ENCODE measurements around the gene PLEKHA5. TPM values are rescaled to one million over a fixed set of nuclear protein-coding genes. Genes with fewer than 3 reads are reported as not detected.
A peak's percentile ranks its signal among the peaks of the same experiment; 100 is the strongest.
"Not testable (repeated sequence)": the region's sequence is repeated elsewhere in the genome, so short reads cannot be mapped to it uniquely, and the experiment has no call there.

PLEKHA5 gene
- total and polyA plus RNA-seq, 7 donors: 7.0 to 32.6 (median 14.7) TPM

DNA sequence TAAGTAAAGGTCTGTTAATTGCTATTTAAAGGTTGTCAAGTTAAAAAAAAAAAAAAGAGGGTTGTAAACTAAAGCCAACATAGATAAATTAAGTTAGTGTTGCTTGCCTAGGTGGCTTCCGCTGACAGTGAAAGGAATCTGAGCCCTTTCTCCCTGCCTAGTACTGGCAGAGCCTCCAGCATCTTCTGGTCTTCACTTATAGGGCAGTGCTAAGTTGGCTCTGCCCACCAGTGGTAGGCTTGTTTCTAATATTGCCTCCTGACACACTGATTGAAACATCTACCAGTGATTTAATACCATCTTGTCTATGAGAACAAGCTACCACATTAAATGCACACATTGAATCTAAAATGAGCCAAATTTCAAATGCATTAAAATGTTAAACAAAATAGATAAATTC, 39.7 kb downstream of the PLEKHA5 start:
- no peaks in the 10 kb centered on the region for H3K4me1 ChIP-seq
- 89 to 93% methylated on average over 1 of the region's 1 CpG for WGBS, 2 donors
- intact Hi-C loops (cut with DNase I): no loop called here

GRCh38 chr12:19170286-19170685, 40.8 kb downstream of the PLEKHA5 start:
- H3K4me3 ChIP-seq; intact Hi-C loops (cut with DNase I); H3K27ac ChIP-seq; H3K36me3 ChIP-seq; DNase-seq; H3K27me3 ChIP-seq; H3K9me3 ChIP-seq; H3K4me1 ChIP-seq: not testable (repeated sequence)
- 88 to 93% methylated on average over 9 of the region's 9 CpGs for WGBS, 2 donors

More for the DNA sequence above, 39.7 kb downstream of the PLEKHA5 start:
- H3K27me3 ChIP-seq: no peaks in the 10 kb centered on the region
- no peaks in the 10 kb centered on the region for H3K36me3 ChIP-seq
- H3K27ac ChIP-seq: no peak overlapping the region
- H3K9me3 ChIP-seq: no peaks in the 10 kb centered on the region
- H3K4me3 ChIP-seq: no peak overlapping the region
- TF ChIP-seq, protein P1, sequence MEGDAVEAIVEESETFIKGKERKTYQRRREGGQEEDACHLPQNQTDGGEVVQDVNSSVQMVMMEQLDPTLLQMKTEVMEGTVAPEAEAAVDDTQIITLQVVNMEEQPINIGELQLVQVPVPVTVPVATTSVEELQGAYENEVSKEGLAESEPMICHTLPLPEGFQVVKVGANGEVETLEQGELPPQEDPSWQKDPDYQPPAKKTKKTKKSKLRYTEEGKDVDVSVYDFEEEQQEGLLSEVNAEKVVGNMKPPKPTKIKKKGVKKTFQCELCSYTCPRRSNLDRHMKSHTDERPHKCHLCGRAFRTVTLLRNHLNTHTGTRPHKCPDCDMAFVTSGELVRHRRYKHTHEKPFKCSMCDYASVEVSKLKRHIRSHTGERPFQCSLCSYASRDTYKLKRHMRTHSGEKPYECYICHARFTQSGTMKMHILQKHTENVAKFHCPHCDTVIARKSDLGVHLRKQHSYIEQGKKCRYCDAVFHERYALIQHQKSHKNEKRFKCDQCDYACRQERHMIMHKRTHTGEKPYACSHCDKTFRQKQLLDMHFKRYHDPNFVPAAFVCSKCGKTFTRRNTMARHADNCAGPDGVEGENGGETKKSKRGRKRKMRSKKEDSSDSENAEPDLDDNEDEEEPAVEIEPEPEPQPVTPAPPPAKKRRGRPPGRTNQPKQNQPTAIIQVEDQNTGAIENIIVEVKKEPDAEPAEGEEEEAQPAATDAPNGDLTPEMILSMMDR (IDR thresholded peaks at IDR 0.05): no peak
- no peak for DNase-seq

DNA sequence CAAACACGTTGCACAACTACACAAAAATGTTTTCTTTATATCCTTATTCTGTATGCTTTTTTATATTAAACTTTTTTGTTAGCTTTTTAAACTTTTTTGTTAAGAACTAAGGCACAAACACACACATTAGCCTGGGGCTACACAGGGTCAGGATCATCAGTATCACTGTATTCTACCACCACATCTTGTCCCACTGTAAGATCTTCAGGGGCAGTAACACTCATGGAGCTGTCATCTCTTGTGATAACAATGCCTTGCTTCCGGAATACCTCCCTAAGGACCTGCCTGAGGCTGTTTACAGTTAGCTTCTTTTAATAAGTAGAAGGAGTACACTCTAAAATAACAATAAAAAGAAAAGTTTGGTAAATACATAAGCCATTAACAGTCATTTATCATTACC, 42.2 kb downstream of the PLEKHA5 start:
- Histone ChIP-seq H3K27ac (no peak overlapping the region), H3K4me3 (no peak overlapping the region), H3K27me3 (no peaks in the 10 kb centered on the region), H3K4me1 (no peaks in the 10 kb centered on the region), H3K9me3 (no peaks in the 10 kb centered on the region), H3K36me3 (no peaks in the 10 kb centered on the region)
- no peak for DNase-seq
- 86 to 88% methylated on average over 2 of the region's 2 CpGs for WGBS, 2 donors
- TF ChIP-seq POLR2AphosphoS5 (IDR thresholded peaks at IDR 0.05): no peak
- TF ChIP-seq EP300 (IDR thresholded peaks at IDR 0.05): no peak
- TF ChIP-seq, protein P1 (IDR thresholded peaks at IDR 0.05): no peak
- no peak for TF ChIP-seq POLR2A (IDR thresholded peaks at IDR 0.05)
- intact Hi-C loops (cut with DNase I): no loop called here

GRCh38 chr12:19177754-19178153, 48.2 kb downstream of the PLEKHA5 start:
- no peak for TF ChIP-seq POLR2AphosphoS5 (IDR thresholded peaks at IDR 0.05)
- TF ChIP-seq EP300 (IDR thresholded peaks at IDR 0.05): no peak
- Histone ChIP-seq H3K4me3 (no peak overlapping the region), H3K9me3 (no peaks in the 10 kb centered on the region), H3K4me1 (no peaks in the 10 kb centered on the region), H3K27me3 (no peaks in the 10 kb centered on the region), H3K27ac (peak overlapping the region in 1 of 4 donors; percentile 27), H3K36me3 (no peaks in the 10 kb centered on the region)
- WGBS, 2 donors: 80 to 83% methylated on average over 3 of the region's 3 CpGs
- no peak for DNase-seq
- intact Hi-C loops (cut with DNase I): no loop called here

DNA sequence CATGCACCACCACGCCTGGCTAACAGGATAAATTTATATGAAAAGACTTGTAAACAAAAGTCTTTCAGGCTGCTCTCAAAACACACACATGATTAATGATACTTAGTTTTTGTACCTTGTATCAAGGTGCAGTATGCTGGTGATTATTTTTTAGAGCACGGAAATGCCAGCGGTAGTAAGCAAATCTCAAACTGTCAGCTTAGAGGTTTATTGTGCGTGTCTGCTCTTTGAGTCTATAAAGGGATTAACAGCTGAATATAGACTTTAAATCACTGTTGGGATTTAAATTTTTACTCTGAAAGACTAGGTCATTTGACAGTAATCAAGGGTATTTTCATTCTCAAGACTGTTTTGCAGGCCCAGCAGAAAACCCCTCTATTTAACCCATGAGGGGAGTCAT, 50.5 kb downstream of the PLEKHA5 start:
- Histone ChIP-seq H3K4me3 (no peak overlapping the region), H3K9me3 (no peaks in the 10 kb centered on the region), H3K36me3 (no peaks in the 10 kb centered on the region), H3K27me3 (no peaks in the 10 kb centered on the region), H3K27ac (no peak overlapping the region), H3K4me1 (no peaks in the 10 kb centered on the region)
- intact Hi-C loops (cut with DNase I): loop anchor here (10.0 kb wide), 2 partner anchors 105 to 325 kb away; no protein-coding TSS in a partner anchor
- TF ChIP-seq POLR2AphosphoS5 (IDR thresholded peaks at IDR 0.05) (no peak), EP300 (IDR thresholded peaks at IDR 0.05) (no peak), POLR2A (IDR thresholded peaks at IDR 0.05) (no peak)
- TF ChIP-seq, protein P1 (IDR thresholded peaks at IDR 0.05): no peak
- DNase-seq: no peak
- 89 to 95% methylated on average over 4 of the region's 4 CpGs for WGBS, 2 donors

- TF ChIP-seq, protein P1 (IDR thresholded peaks at IDR 0.05): no peak
- TF ChIP-seq POLR2AphosphoS5 (IDR thresholded peaks at IDR 0.05): no peak
- no peak for TF ChIP-seq POLR2A (IDR thresholded peaks at IDR 0.05)
- no peak for TF ChIP-seq EP300 (IDR thresholded peaks at IDR 0.05)
- no peak overlapping the region for H3K4me3 ChIP-seq
- intact Hi-C loops (cut with DNase I): loop anchor here (10.0 kb wide), 2 partner anchors 103 to 327 kb away; no protein-coding TSS in a partner anchor
- H3K9me3 ChIP-seq: no peaks in the 10 kb centered on the region
- H3K27me3 ChIP-seq: no peaks in the 10 kb centered on the region
- no peak for DNase-seq
- H3K4me1 ChIP-seq: peaks cover 0 to 12% (median 3%) of the 10 kb centered on the region in 4 donors
- H3K36me3 ChIP-seq: no peaks in the 10 kb centered on the region
- H3K27ac ChIP-seq: no peak overlapping the region
- WGBS, 2 donors: 85 to 89% methylated on average over 8 of the region's 8 CpGs
These were observed 52.3 kb downstream of the PLEKHA5 start for GRCh38 chr12:19181666-19182426.

Data from sigmoid colon (tissue), 7 donors.